GM12892 (cell line): Measurements from ENCODE around the gene HSBP1.

Experiments used
- POLR2A ChIP-seq: IDR thresholded peaks from 2 replicates; pipeline ENCODE4 v1.6.1; 2011; ENCODE audit warnings: low read depth, low read length, control low read depth
- TAF1 ChIP-seq: IDR thresholded peaks from 2 replicates; pipeline ENCODE4 v1.6.1; 2011; ENCODE audit warnings: low read depth, mild to moderate bottlenecking, control low read depth, low read length, borderline replicate concordance

- TF ChIP-seq TAF1 = no peak
- no peak for TF ChIP-seq POLR2A
Observed at GRCh38 chr16:83819361-83819760, 11.6 kb downstream of the HSBP1 start.
